GM06990 (cell line): ENCODE results near the gene LCA5.

Experiments used
- DNase-seq: peaks from one replicate; pipeline ENCODE4 v3.0.0-alpha.2; 2011; ENCODE audit not compliant: insufficient read length; ENCODE audit errors: extremely low read depth
- H3K27me3 ChIP-seq: replicated peaks from 2 replicates; pipeline ENCODE4 v1.6.0; 2011; ENCODE audit warnings: low read length; ENCODE audit not compliant: control insufficient read depth, insufficient read depth
- H3K36me3 ChIP-seq: 2 replicates; pipeline ENCODE4 v1.5.1; 2011; ENCODE audit warnings: low read length; ENCODE audit not compliant: control insufficient read depth, insufficient read depth
- H3K4me3 ChIP-seq: replicated peaks from 2 replicates; pipeline ENCODE4 v1.5.1; 2011; ENCODE audit warnings: low read depth, mild to moderate bottlenecking, control low read depth, low read length
- TF ChIP-seq, protein P1 (sequence below): IDR thresholded peaks from 2 replicates; pipeline ENCODE4 v1.5.1; 2011; ENCODE audit warnings: low read length, control low read depth, mild to moderate bottlenecking, inconsistent platforms; ENCODE audit not compliant: insufficient read depth, poor library complexity, severe bottlenecking

Gene LCA5

DNA sequence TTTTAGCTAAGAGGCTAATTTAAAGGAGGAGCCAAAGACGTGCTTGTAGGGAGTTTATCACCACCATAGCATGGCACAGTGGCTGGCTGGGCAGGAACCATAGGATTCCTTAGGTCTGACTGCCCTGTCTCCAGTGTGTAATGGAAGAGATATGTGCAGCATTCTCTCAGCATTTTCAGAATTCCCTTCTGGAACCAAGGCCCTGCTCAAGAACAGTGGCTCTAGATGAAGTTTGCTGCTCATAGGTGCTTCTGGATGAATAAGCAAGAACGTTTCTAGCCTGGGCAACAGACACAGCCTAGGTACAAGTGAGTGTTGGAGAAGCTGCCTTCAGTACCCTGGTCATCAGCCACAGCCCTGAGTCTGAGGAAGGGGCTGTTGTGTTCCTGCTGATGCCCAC, 69.1 kb downstream of the LCA5 start:
- Histone ChIP-seq H3K4me3 (no peak overlapping the region), H3K27me3 (no peaks in the 10 kb centered on the region), H3K36me3 (no peaks in the 10 kb centered on the region)
- TF ChIP-seq, protein P1, sequence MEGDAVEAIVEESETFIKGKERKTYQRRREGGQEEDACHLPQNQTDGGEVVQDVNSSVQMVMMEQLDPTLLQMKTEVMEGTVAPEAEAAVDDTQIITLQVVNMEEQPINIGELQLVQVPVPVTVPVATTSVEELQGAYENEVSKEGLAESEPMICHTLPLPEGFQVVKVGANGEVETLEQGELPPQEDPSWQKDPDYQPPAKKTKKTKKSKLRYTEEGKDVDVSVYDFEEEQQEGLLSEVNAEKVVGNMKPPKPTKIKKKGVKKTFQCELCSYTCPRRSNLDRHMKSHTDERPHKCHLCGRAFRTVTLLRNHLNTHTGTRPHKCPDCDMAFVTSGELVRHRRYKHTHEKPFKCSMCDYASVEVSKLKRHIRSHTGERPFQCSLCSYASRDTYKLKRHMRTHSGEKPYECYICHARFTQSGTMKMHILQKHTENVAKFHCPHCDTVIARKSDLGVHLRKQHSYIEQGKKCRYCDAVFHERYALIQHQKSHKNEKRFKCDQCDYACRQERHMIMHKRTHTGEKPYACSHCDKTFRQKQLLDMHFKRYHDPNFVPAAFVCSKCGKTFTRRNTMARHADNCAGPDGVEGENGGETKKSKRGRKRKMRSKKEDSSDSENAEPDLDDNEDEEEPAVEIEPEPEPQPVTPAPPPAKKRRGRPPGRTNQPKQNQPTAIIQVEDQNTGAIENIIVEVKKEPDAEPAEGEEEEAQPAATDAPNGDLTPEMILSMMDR, result no peak
- DNase-seq, result no peak

DNA sequence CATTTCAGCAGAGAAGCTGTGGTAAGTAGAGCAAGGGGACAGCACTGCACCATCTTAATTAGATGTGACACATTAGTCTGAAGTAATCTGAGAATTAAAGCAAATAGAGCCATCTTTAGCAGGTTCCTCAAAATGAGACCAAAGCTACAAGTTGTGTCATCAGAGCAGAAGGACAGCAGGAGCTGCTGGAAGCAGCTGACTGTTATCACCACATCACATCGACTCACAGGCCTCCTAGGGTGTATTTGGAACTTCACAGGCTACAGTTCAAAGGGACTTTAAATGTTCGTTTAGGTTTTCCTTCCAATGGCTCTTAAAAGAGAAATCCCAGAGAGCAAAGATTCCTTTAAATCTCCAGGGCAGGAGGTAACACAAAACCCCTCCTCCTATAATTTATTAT, 69.5 kb downstream of the LCA5 start:
- TF ChIP-seq, protein P1, result no peak
- Histone ChIP-seq H3K27me3 (no peaks in the 10 kb centered on the region), H3K36me3 (no peaks in the 10 kb centered on the region), H3K4me3 (no peak overlapping the region)
- no peak for DNase-seq

DNA sequence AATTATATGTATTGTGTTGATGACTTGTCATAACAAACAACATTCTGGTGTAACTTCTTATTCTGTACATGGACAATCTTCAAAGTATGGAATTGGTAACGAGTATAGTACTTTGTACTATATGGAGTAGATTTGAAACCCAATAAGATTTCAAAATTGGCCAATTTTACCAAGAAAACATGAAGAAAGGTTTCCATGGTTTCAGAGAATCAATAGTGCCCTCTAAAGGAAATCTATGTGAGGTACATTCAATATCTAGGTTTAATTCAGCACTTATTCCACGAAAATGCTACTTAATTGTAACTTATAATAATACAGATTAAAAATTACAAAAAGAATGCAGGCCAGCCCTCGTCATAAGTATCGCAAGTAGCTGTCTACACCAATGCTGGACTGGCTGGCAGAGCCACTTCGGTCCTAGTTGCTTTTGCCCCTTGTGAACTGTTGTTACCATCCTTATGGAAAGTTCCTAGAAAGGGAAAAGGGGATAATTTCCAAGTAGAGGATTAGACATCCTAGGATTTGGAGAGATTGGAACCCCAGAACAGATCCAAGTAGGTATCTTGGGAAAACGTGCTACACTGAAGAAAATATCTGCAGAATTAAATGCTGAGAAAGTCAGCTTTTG, 70.9 kb downstream of the LCA5 start:
- H3K27me3 ChIP-seq, result no peaks in the 10 kb centered on the region
- H3K36me3 ChIP-seq, result no peaks in the 10 kb centered on the region
- TF ChIP-seq, protein P1, result peak; percentile 41
- DNase-seq, result no peak
- H3K4me3 ChIP-seq, result no peak overlapping the region

DNA sequence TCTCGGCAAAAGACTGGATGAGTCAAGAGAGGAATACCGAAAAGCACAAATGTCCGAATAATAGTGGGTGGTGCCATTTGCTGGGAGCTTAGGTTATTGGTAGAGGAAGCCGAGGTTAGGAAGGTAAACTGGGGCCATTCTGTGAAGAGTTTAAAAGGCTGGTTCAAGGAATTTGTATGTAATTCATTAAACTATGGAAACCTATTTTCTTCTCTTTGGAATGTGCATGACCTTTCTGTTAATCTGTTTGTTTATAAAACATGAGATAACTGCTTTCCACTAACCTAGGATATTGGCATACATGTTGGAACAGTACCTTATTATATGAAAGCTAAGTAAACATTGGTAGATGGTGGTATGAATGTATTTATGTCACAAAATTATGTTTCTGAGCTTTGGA, 71.8 kb downstream of the LCA5 start:
- Histone ChIP-seq H3K27me3 (no peaks in the 10 kb centered on the region), H3K4me3 (no peak overlapping the region), H3K36me3 (no peaks in the 10 kb centered on the region)
- DNase-seq, result no peak
- TF ChIP-seq, protein P1, result no peak

DNA sequence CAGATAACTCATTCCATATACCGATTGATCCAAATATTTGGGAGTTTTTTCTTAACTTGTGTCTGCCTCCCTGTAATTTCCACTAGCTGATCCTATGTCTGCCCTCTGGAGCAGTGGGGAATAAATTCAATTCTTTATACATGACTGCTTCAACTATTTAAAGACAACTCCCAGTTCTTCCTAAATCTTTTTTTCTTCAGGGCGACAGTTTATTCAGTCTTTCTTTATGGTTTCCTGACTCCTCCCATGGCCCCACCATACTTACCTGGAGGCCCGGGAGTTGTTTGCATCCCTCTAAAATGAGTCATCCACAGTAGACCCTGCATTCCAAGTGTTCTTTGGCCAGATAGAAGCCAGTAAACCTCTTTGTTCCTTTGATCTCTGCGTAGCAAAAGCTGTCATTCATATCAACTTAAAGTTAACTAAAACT, 73.6 kb downstream of the LCA5 start:
- TF ChIP-seq, protein P1, result no peak
- Histone ChIP-seq H3K4me3 (no peak overlapping the region), H3K27me3 (no peaks in the 10 kb centered on the region), H3K36me3 (no peaks in the 10 kb centered on the region)
- DNase-seq, result no peak

DNA sequence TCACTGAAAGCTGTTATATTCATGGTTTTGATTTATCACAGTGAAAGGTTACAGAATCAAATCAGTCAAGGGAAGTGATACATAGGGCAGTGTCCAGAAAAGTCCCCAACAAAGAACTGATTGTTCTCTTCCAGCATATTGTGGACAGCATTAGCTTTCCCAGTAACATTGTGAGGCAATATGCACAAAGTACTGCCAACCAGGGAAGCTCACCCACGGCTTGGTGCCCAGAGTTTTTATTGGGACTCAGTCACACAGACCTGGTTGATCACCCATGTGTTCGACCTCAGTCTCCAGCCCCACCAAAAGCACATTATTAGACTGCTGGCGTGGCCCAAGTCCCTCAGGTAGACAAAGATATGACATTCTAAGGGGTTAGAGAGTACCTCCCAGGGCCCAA, 76.0 kb downstream of the LCA5 start:
- DNase-seq, result no peak

More for the DNA sequence above, 76.0 kb downstream of the LCA5 start:
- TF ChIP-seq, protein P1, result no peak
- H3K27me3 ChIP-seq, result no peaks in the 10 kb centered on the region
- H3K4me3 ChIP-seq, result no peak overlapping the region
- H3K36me3 ChIP-seq, result no peaks in the 10 kb centered on the region
